ENCODE data around the gene CCT7. TPM values are rescaled to one million over a fixed set of nuclear protein-coding genes. Genes with fewer than 3 reads are reported as not detected.
"Not testable (repeated sequence)": the region's sequence is repeated elsewhere in the genome, so short reads cannot be mapped to it uniquely, and the experiment has no call there.

The CCT7 gene
- total RNA-seq, 1 donor from 2014 or later = 361 TPM

- intact Hi-C loops (cut with micrococcal nuclease) = no loop called here
These were observed 20.4 kb downstream of the CCT7 start for GRCh38 chr2:73254343-73255006.

- intact Hi-C loops (cut with micrococcal nuclease) = no loop called here
These were observed 21.0 kb downstream of the CCT7 start for GRCh38 chr2:73255007-73255644.

- intact Hi-C loops (cut with micrococcal nuclease) = no loop called here
These were observed 22.0 kb downstream of the CCT7 start for GRCh38 chr2:73255907-73256617.

GRCh38 chr2:73256618-73256922 is 22.5 kb downstream of the CCT7 start:
- intact Hi-C loops (cut with micrococcal nuclease) = no loop called here

GRCh38 chr2:73257021-73257420 is 22.9 kb downstream of the CCT7 start:
- intact Hi-C loops (cut with micrococcal nuclease) = no loop called here

- intact Hi-C loops (cut with micrococcal nuclease) = no loop called here
These were observed 23.5 kb downstream of the CCT7 start for GRCh38 chr2:73257425-73258125.

- intact Hi-C loops (cut with micrococcal nuclease) = no loop called here
These were observed 24.2 kb downstream of the CCT7 start for GRCh38 chr2:73258186-73258912.

GRCh38 chr2:73258913-73259215 is 24.8 kb downstream of the CCT7 start:
- intact Hi-C loops (cut with micrococcal nuclease) = no loop called here

- intact Hi-C loops (cut with micrococcal nuclease) = no loop called here
These were observed 25.2 kb downstream of the CCT7 start for GRCh38 chr2:73259276-73259675.

GRCh38 chr2:73259704-73260337 is 25.7 kb downstream of the CCT7 start:
- intact Hi-C loops (cut with micrococcal nuclease) = no loop called here

- intact Hi-C loops (cut with micrococcal nuclease) = no loop called here
These were observed 26.4 kb downstream of the CCT7 start for GRCh38 chr2:73260338-73260984.

- intact Hi-C loops (cut with micrococcal nuclease) = no loop called here
These were observed 28.1 kb downstream of the CCT7 start for GRCh38 chr2:73262108-73262651.

GRCh38 chr2:73262691-73263429 is 28.8 kb downstream of the CCT7 start:
- intact Hi-C loops (cut with micrococcal nuclease) = not testable (repeated sequence)

- intact Hi-C loops (cut with micrococcal nuclease) = no loop called here
These were observed 29.6 kb downstream of the CCT7 start for GRCh38 chr2:73263540-73264331.

GRCh38 chr2:73264332-73264606 is 30.2 kb downstream of the CCT7 start:
- intact Hi-C loops (cut with micrococcal nuclease) = no loop called here

- intact Hi-C loops (cut with micrococcal nuclease) = no loop called here
These were observed 30.7 kb downstream of the CCT7 start for GRCh38 chr2:73264783-73265182.

- intact Hi-C loops (cut with micrococcal nuclease) = no loop called here
These were observed 31.4 kb downstream of the CCT7 start for GRCh38 chr2:73265298-73266060.
